DMS53 (cell line): ENCODE measurements around the gene CCDC107.
"Not testable (repeated sequence)": the region's sequence is repeated elsewhere in the genome, so short reads cannot be mapped to it uniquely, and the experiment has no call there.

ENCODE experiments used
- DNase-seq: peaks from one replicate; lab custom pipeline; 2025; lab: John Stamatoyannopoulos, UW

The CCDC107 gene

GRCh38 chr9:35637427-35637955, 20.6 kb upstream of the CCDC107 start:
- DNase-seq, result not testable (repeated sequence)

GRCh38 chr9:35638751-35639150, 19.3 kb upstream of the CCDC107 start:
- DNase-seq, result not testable (repeated sequence)

GRCh38 chr9:35639225-35639624, 18.9 kb upstream of the CCDC107 start:
- DNase-seq, result not testable (repeated sequence)

- DNase-seq, result no peak
These were observed 18.5 kb upstream of the CCDC107 start for GRCh38 chr9:35639631-35640030.

GRCh38 chr9:35640431-35640830, 17.7 kb upstream of the CCDC107 start:
- not testable (repeated sequence) for DNase-seq

- not testable (repeated sequence) for DNase-seq
These were observed 16.6 kb upstream of the CCDC107 start for GRCh38 chr9:35641478-35641877.

GRCh38 chr9:35643046-35643445, 15.0 kb upstream of the CCDC107 start:
- no peak for DNase-seq

- not testable (repeated sequence) for DNase-seq
These were observed 12.4 kb upstream of the CCDC107 start for GRCh38 chr9:35645736-35646135.

GRCh38 chr9:35646153-35646532, 11.9 kb upstream of the CCDC107 start:
- peak; percentile 75 for DNase-seq

GRCh38 chr9:35646533-35647265, 11.4 kb upstream of the CCDC107 start:
- peak; percentile 91 for DNase-seq

GRCh38 chr9:35649431-35650340, 8.4 kb upstream of the CCDC107 start:
- DNase-seq, result no peak

GRCh38 chr9:35650341-35651158, 7.5 kb upstream of the CCDC107 start, which contains the start of gene SIT1:
TSS of gene SIT1 (minus strand) at chr9:35650931. CDS start at chr9:35650853, 78 bp downstream.
- no peak for DNase-seq

- DNase-seq, result peak; percentile 84
These were observed 5.9 kb upstream of the CCDC107 start for GRCh38 chr9:35651956-35652828.

- DNase-seq, result peak; percentile 56
These were observed 5.3 kb upstream of the CCDC107 start for GRCh38 chr9:35652829-35653209.

- DNase-seq, result no peak
These were observed 4.5 kb upstream of the CCDC107 start for GRCh38 chr9:35653611-35654010.

GRCh38 chr9:35656348-35656747, 1.7 kb upstream of the CCDC107 start:
- DNase-seq, result peak; percentile 44

GRCh38 chr9:35656831-35657545, 1.1 kb upstream of the CCDC107 start:
- peak; percentile 86 for DNase-seq

GRCh38 chr9:35657546-35658136, 451 bp upstream of the CCDC107 start, which contains the start of gene RMRP:
TSS of gene RMRP (minus strand) at chr9:35658019.
- DNase-seq, result peak; percentile 99

- DNase-seq, result peak; percentile 68
These were observed 802 bp downstream of the CCDC107 start for GRCh38 chr9:35658968-35659220.

- DNase-seq, result peak; percentile 6
These were observed 1.2 kb downstream of the CCDC107 start for GRCh38 chr9:35659340-35659739.
